Trophoblast cell (in vitro differentiated cells and primary cell): ENCODE results near the gene LINGO1.

Experiments
- DNase-seq, 2 donors: peaks; one replicate each; pipeline ENCODE4 v3.0.0-alpha.2; 2016
- H2AFZ ChIP-seq: 2 replicates; pipeline ENCODE4 v1.6.1; 2013; ENCODE audit warnings: low read length, moderate library complexity, mild to moderate bottlenecking; ENCODE audit not compliant: insufficient read depth, poor library complexity
- H2AK5ac ChIP-seq: 2 replicates; pipeline ENCODE4 v1.6.1; 2013; ENCODE audit warnings: mild to moderate bottlenecking, low read length
- H2BK120ac ChIP-seq: 2 replicates; pipeline ENCODE4 v1.6.1; 2013; ENCODE audit warnings: low read length, mild to moderate bottlenecking, moderate library complexity; ENCODE audit not compliant: insufficient read depth, poor library complexity
- H2BK12ac ChIP-seq: 2 replicates; pipeline ENCODE4 v1.6.1; 2013; ENCODE audit warnings: mild to moderate bottlenecking, low read length, moderate library complexity
- H2BK5ac ChIP-seq: 2 replicates; pipeline ENCODE4 v1.6.1; 2013; ENCODE audit warnings: low read length, low read depth, moderate library complexity, mild to moderate bottlenecking; ENCODE audit not compliant: poor library complexity
- H3K14ac ChIP-seq: 2 replicates; pipeline ENCODE4 v1.6.1; 2013; ENCODE audit warnings: mild to moderate bottlenecking, low read length
- H3K18ac ChIP-seq: 2 replicates; pipeline ENCODE4 v1.6.1; 2013; ENCODE audit warnings: mild to moderate bottlenecking, low read length
- H3K23ac ChIP-seq: 2 replicates; pipeline ENCODE4 v1.6.1; 2013; ENCODE audit warnings: low read length
- H3K27ac ChIP-seq: 2 replicates; pipeline ENCODE4 v1.5.1; 2013; ENCODE audit warnings: low read depth, mild to moderate bottlenecking, inconsistent platforms, low read length, moderate library complexity
- H3K27me3 ChIP-seq: 2 replicates; pipeline ENCODE4 v1.6.1; 2013; ENCODE audit warnings: inconsistent platforms, mild to moderate bottlenecking, low read length, moderate library complexity; ENCODE audit not compliant: insufficient read depth
- H3K36me3 ChIP-seq, 2 experiments: 1 replicate in 1 of 2; 2 replicates in 1 of 2; pipeline ENCODE4 v1.6.1; 2013; ENCODE audit warnings: low read length in 2 of 2, mild to moderate bottlenecking in 2 of 2, moderate library complexity in 1 of 2; ENCODE audit not compliant: insufficient read depth in 2 of 2, control insufficient read depth in 1 of 2
- H3K4ac ChIP-seq: 2 replicates; pipeline ENCODE4 v1.6.1; 2013; ENCODE audit warnings: low read depth, mild to moderate bottlenecking, low read length, moderate library complexity
- H3K4me1 ChIP-seq, 2 experiments: 1 replicate in 1 of 2; 2 replicates in 1 of 2; pipeline ENCODE4 v1.6.1; 2013; ENCODE audit warnings: low read length in 2 of 2, mild to moderate bottlenecking in 2 of 2, moderate library complexity in 1 of 2; ENCODE audit not compliant: insufficient read depth in 2 of 2, control insufficient read depth in 1 of 2
- H3K4me2 ChIP-seq: 2 replicates; pipeline ENCODE4 v1.6.1; 2013; ENCODE audit warnings: inconsistent platforms, mild to moderate bottlenecking, low read length, moderate library complexity
- H3K4me3 ChIP-seq: 2 replicates; pipeline ENCODE4 v1.5.1; 2013; ENCODE audit warnings: mild to moderate bottlenecking, low read depth, low read length, inconsistent platforms
- H3K79me1 ChIP-seq: one replicate; pipeline ENCODE4 v1.6.1; 2013; ENCODE audit warnings: low read length
- H3K79me2 ChIP-seq: 2 replicates; pipeline ENCODE4 v1.6.1; 2013; ENCODE audit warnings: low read length, mild to moderate bottlenecking; ENCODE audit not compliant: control insufficient read depth, insufficient read depth, poor library complexity
- H3K9ac ChIP-seq: 2 replicates; pipeline ENCODE4 v1.6.1; 2013; ENCODE audit warnings: mild to moderate bottlenecking, low read length
- H3K9me3 ChIP-seq: 2 replicates; pipeline ENCODE4 v1.6.1; 2013; ENCODE audit warnings: low read depth, mild to moderate bottlenecking, control low read depth, inconsistent platforms, low read length; ENCODE audit not compliant: insufficient read depth
- H4K12ac ChIP-seq: 2 replicates; pipeline ENCODE4 v1.6.1; 2013; ENCODE audit warnings: low read depth, mild to moderate bottlenecking, low read length, moderate library complexity
- H4K8ac ChIP-seq: 2 replicates; pipeline ENCODE4 v1.6.1; 2013; ENCODE audit warnings: low read depth, mild to moderate bottlenecking, low read length, moderate library complexity
- H4K91ac ChIP-seq: one replicate; pipeline ENCODE4 v1.6.1; 2013; ENCODE audit warnings: low read depth, mild to moderate bottlenecking, low read length, moderate library complexity
- whole genome bisulfite sequencing: extraction: QIAGEN DNeasy Blood & Tissue Kit; methylation state at CpG from one replicate; pipeline ENCODE4 v1.1.7; 2013; ENCODE audit warnings: missing lambda C conversion rate; ENCODE audit not compliant: insufficient read length, insufficient coverage; ENCODE audit errors: extremely low coverage; 5-methylcytosine and 5-hydroxymethylcytosine counted together

The LINGO1 gene

DNA sequence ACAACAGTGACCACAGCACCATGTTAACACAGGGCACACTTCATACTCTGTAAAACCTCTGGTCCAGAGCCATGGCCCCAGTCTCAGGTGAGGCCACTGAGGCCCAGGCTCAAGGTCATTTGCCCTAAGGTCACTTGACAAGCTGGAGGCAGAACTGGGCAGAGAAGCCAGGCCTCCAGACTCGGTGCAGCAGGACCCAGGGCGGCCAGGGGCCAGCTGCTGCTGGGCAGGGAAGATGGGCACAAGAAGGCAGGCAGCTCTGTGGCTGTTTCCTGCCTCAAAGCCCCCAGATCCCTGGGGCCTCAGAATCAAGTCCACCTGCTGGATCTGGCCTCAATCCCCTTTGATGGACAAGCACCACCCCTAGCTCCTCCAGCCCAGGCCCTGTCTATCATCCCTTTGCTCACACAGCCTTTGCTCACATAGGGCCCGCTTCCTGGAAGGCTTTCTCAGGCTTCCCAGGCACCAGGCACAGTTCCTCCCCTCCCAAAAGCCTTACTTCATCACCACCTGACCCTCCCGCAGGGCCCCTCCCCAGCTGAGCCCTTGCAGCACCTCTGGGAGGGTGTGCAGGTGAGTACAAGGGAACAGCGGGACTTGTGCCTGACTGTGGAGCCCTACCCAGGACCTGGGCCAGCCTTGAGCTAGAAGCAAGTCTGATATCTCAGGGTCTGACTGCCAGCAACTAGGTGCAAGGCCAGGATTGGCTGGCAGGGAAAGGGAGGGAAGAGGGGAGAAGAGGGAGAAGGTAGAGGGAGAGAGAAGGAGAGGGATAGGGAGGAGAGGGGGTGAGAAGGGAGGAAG lies 38.0 kb upstream of the LINGO1 start:
- H3K27ac ChIP-seq: no peak overlapping the region
- no peak overlapping the region for H2BK5ac ChIP-seq
- H2BK120ac ChIP-seq: no peak overlapping the region
- DNase-seq: no peak
- H3K14ac ChIP-seq: no peak overlapping the region
- H4K91ac ChIP-seq: no peak overlapping the region
- H3K4me1 ChIP-seq: no peaks in the 10 kb centered on the region
- no peak overlapping the region for H2AFZ ChIP-seq
- no peaks in the 10 kb centered on the region for H3K79me1 ChIP-seq
- no peak overlapping the region for H3K4me2 ChIP-seq
- no peak overlapping the region for H3K23ac ChIP-seq
- H3K18ac ChIP-seq: no peak overlapping the region
- no peaks in the 10 kb centered on the region for H3K36me3 ChIP-seq
- H3K4me3 ChIP-seq: no peak overlapping the region
- H3K9ac ChIP-seq: no peak overlapping the region
- H2AK5ac ChIP-seq: no peak overlapping the region
- H4K12ac ChIP-seq: no peak overlapping the region
- H3K27me3 ChIP-seq: no peaks in the 10 kb centered on the region
- H3K4ac ChIP-seq: no peak overlapping the region
- H2BK12ac ChIP-seq: no peak overlapping the region
- no CpG with 5 or more reads among the region's 5 CpGs for WGBS
- no peak overlapping the region for H4K8ac ChIP-seq
- no peaks in the 10 kb centered on the region for H3K79me2 ChIP-seq
- H3K9me3 ChIP-seq: no peaks in the 10 kb centered on the region

DNA sequence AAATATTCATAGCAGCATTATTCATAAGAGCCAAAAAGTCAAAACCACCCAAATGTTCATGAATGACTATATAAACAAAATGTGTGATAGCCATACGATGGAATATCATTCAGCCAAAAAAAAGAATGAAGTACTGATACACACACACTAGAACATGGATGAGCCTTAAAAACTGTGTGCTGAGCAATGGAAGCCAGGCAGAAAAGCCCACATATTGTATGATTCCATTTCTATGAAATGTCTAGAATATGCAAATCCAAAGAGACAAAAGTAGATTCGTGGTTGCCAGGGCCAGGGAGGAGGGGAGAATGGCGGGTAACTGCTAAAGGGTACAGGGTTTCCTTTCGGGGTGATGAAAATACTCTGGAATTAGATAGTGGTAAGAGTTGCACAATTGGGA lies 37.2 kb upstream of the LINGO1 start:
- H3K4me1 ChIP-seq: no peaks in the 10 kb centered on the region
- H3K27ac ChIP-seq: no peak overlapping the region
- no peak overlapping the region for H4K12ac ChIP-seq
- H3K79me2 ChIP-seq: no peaks in the 10 kb centered on the region
- H2AK5ac ChIP-seq: no peak overlapping the region
- no peak overlapping the region for H3K18ac ChIP-seq
- no peak overlapping the region for H3K4ac ChIP-seq
- no peaks in the 10 kb centered on the region for H3K36me3 ChIP-seq
- no peak overlapping the region for H3K9ac ChIP-seq
- no peak overlapping the region for H3K4me2 ChIP-seq
- H3K4me3 ChIP-seq: no peak overlapping the region
- no peak overlapping the region for H2BK12ac ChIP-seq
- no peaks in the 10 kb centered on the region for H3K79me1 ChIP-seq
- H3K14ac ChIP-seq: no peak overlapping the region
- H2BK5ac ChIP-seq: no peak overlapping the region
- no peak overlapping the region for H4K8ac ChIP-seq
- no peak overlapping the region for H2BK120ac ChIP-seq
- no peak overlapping the region for H4K91ac ChIP-seq
- WGBS: no CpG with 5 or more reads among the region's 4 CpGs
- no peak overlapping the region for H3K23ac ChIP-seq
- no peaks in the 10 kb centered on the region for H3K9me3 ChIP-seq
- no peaks in the 10 kb centered on the region for H3K27me3 ChIP-seq
- no peak overlapping the region for H2AFZ ChIP-seq
- no peak for DNase-seq

DNA sequence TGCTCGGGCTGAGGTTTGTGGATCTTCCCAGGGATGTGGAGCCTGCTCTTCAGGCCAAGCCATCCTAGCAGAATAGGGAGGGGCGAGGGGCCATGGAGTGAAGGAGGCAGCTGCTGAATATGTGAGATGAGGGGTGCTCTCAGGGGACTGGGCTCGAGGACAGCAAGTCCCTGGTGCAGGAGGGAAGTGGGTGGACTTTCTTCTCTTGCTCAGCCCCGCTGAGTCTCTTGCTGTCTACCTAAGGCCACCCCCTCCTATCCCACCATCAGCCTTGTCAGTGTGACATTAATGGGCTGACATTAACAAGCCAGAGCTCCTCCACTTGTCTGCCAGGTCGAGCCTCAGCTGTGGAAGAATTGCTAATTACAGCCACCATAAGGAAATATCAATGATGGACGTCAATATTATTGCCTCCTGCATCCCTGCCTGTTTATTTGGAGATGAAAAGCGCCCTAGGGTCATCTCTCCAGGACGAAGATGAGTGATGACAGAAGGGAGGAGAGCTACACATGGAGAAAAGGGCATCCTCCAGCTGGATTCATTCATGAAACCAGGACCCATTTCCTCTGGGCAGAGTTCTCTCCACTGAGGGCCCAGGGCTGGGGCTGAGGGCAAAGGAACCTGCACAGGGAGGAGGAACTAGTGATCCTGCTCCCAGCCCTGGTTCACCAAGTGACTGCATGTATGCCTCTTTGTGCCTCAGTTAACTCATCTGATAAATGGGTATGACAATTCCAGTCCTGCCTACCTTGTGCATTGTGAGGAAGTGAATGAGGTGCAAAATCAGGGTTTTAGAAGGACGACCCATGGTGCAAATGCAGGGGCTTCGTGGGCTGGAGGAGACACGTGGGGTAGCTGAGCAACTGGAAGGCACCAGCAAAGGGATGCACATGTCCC lies 34.9 kb upstream of the LINGO1 start:
- H3K4me3 ChIP-seq: no peak overlapping the region
- H4K91ac ChIP-seq: no peak overlapping the region
- H3K4me1 ChIP-seq: no peaks in the 10 kb centered on the region
- no peaks in the 10 kb centered on the region for H3K9me3 ChIP-seq
- H2BK12ac ChIP-seq: no peak overlapping the region
- H4K8ac ChIP-seq: no peak overlapping the region
- H3K4ac ChIP-seq: no peak overlapping the region
- no peaks in the 10 kb centered on the region for H3K36me3 ChIP-seq
- WGBS: no CpG with 5 or more reads among the region's 11 CpGs
- no peaks in the 10 kb centered on the region for H3K79me2 ChIP-seq
- DNase-seq: no peak
- H3K23ac ChIP-seq: no peak overlapping the region
- H3K27me3 ChIP-seq: no peaks in the 10 kb centered on the region
- no peaks in the 10 kb centered on the region for H3K79me1 ChIP-seq
- H2BK120ac ChIP-seq: no peak overlapping the region
- H2BK5ac ChIP-seq: no peak overlapping the region
- no peak overlapping the region for H2AK5ac ChIP-seq
- H4K12ac ChIP-seq: no peak overlapping the region
- H3K9ac ChIP-seq: no peak overlapping the region
- no peak overlapping the region for H3K4me2 ChIP-seq
- H3K14ac ChIP-seq: no peak overlapping the region
- H3K18ac ChIP-seq: no peak overlapping the region
- H2AFZ ChIP-seq: no peak overlapping the region
- no peak overlapping the region for H3K27ac ChIP-seq

DNA sequence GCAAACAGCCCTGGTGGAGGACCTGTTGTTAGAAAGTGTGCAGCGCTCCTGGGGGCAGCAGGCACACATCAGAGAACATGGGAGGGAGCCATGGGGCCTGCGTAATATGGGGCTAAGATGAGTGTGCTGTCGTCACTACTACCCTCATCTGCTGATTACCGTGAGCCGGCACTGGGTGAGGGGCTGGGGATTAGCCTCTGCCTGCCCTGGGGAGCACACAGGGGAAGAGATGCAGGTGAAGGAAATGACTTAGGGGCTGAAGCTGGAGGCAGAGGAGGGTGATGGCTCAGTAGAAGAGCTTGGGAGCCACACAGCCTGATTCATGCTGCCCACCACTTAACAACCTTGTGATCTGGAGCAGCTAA lies 33.6 kb upstream of the LINGO1 start:
- Histone ChIP-seq H3K36me3 (no peaks in the 10 kb centered on the region), H3K4ac (no peak overlapping the region), H4K12ac (no peak overlapping the region), H3K27ac (no peak overlapping the region), H3K9ac (no peak overlapping the region), H3K4me2 (no peak overlapping the region), H3K23ac (no peak overlapping the region), H2AK5ac (no peak overlapping the region), H3K18ac (no peak overlapping the region), H3K79me1 (no peaks in the 10 kb centered on the region), H4K91ac (no peak overlapping the region), H2BK12ac (no peak overlapping the region), H3K9me3 (no peaks in the 10 kb centered on the region), H2BK120ac (no peak overlapping the region), H4K8ac (no peak overlapping the region), H2BK5ac (no peak overlapping the region), H3K27me3 (no peaks in the 10 kb centered on the region), H2AFZ (no peak overlapping the region), H3K14ac (no peak overlapping the region), H3K4me1 (no peaks in the 10 kb centered on the region), H3K79me2 (no peaks in the 10 kb centered on the region), H3K4me3 (no peak overlapping the region)
- DNase-seq: peak in 1 of 2 donors; percentile 8
- WGBS: no CpG with 5 or more reads among the region's 5 CpGs
